Panc1 (cell line): ENCODE data around the gene WNK1. TPM values are rescaled to one million over a fixed set of nuclear protein-coding genes. Genes with fewer than 3 reads are reported as not detected.

ENCODE experiments used
- ATAC-seq: fragments of 200-7000 bp; cut with Tn5 transposase; 2 replicates; pipeline ENCODE4 v1.9.1; 2020; ENCODE audit warnings: mild to moderate bottlenecking, moderate library complexity
- BruUV-seq: library from RNA; stranded (reverse); fragments of 400-500 nt; replicated peaks from 2 replicates; lab custom pipeline; 2021; lab: Mats Ljungman, UMichigan
- CTCF ChIA-PET: fragments of 300-600 bp; sonication (Branson Sonifier 250); formaldehyde crosslinking; loops from one replicate; lab custom pipeline; 2022; ENCODE audit warnings: antibody characterized with exemption; lab: Charles Lee
- POLR2A ChIA-PET: fragments of 300-600 bp; sonication (Branson Sonifier 250); formaldehyde crosslinking; loops from one replicate; lab custom pipeline; 2022; ENCODE audit warnings: antibody characterized with exemption; lab: Charles Lee
- DNase-seq: peaks from one replicate; pipeline ENCODE4 v3.0.0-alpha.2; 2010; ENCODE audit warnings: low read depth, low spot score
- H3K27ac ChIP-seq: 2 replicates; pipeline ENCODE4 v1.5.1; 2011; ENCODE audit warnings: mild to moderate bottlenecking, low read length, inconsistent platforms
- H3K27me3 ChIP-seq: fragments of 200-500 bp; sonication (Bioruptor generic); 2 replicates; pipeline ENCODE4 v1.6.0; 2014; ENCODE audit warnings: low read length, inconsistent platforms; ENCODE audit not compliant: control insufficient read depth, insufficient read depth
- H3K36me3 ChIP-seq: fragments of 200-500 bp; sonication (Bioruptor generic); 2 replicates; pipeline ENCODE4 v1.5.1; 2014; ENCODE audit warnings: inconsistent platforms, mild to moderate bottlenecking, low read length, moderate library complexity; ENCODE audit not compliant: control insufficient read depth, insufficient read depth
- H3K4me1 ChIP-seq: 2 replicates; pipeline ENCODE4 v1.5.1; 2011; ENCODE audit warnings: inconsistent platforms, mild to moderate bottlenecking, low read length, moderate library complexity; ENCODE audit not compliant: control insufficient read depth, insufficient read depth
- H3K4me3 ChIP-seq, 2 experiments: 2 replicates each; pipeline ENCODE4 v1.5.1; 2011 to 2012; ENCODE audit warnings: low read depth in 2 of 2, low read length in 2 of 2, mild to moderate bottlenecking in 2 of 2, inconsistent platforms in 1 of 2, moderate library complexity in 1 of 2
- H3K9me3 ChIP-seq: fragments of 200-500 bp; sonication (Bioruptor generic); 2 replicates; pipeline ENCODE4 v1.5.1; 2014; ENCODE audit warnings: low read depth, mild to moderate bottlenecking, inconsistent platforms, low read length, moderate library complexity; ENCODE audit not compliant: control insufficient read depth, insufficient read depth
- POLR2AphosphoS5 ChIP-seq: IDR thresholded peaks from 2 replicates; pipeline ENCODE4 v1.6.1; 2012; ENCODE audit warnings: mild to moderate bottlenecking, low read depth, low read length, moderate library complexity
- SIN3A ChIP-seq: IDR thresholded peaks from 2 replicates; pipeline ENCODE4 v1.6.1; 2012; ENCODE audit warnings: low read depth, mild to moderate bottlenecking, low read length, moderate library complexity, borderline replicate concordance; ENCODE audit not compliant: insufficient read depth
- TCF7L2 ChIP-seq: IDR thresholded peaks from 2 replicates; pipeline ENCODE4 v1.6.1; 2011; ENCODE audit warnings: mild to moderate bottlenecking, low read depth, low read length, inconsistent platforms
- in situ Hi-C: cut with HindIII; loops from 2 replicates; pipeline ENCODE4 v1.10.0; 2016; ENCODE audit warnings: low sequenced_read_pairs, low pct_unique_long_range_greater_than_20kb
- intact Hi-C: fragments of 100-400 bp; cut with micrococcal nuclease; formaldehyde crosslinking; loops from one replicate; pipeline ENCODE4 v1.10.0; 2022; ENCODE audit not compliant: unreplicated experiment
- total RNA-seq: library from RNA; stranded (reverse); gene quantifications from one replicate; pipeline ENCODE4 v1.2.1, GENCODE V29; 2021; ENCODE audit not compliant: unreplicated experiment
- TF ChIP-seq, protein P1 (sequence below), 2 experiments: IDR thresholded peaks; 2 replicates each; pipeline ENCODE4 v1.6.1; 2011 to 2012; ENCODE audit warnings: low read depth in 2 of 2, control low read depth in 1 of 2, low read length in 1 of 2, mild to moderate bottlenecking in 1 of 2, moderate library complexity in 1 of 2; ENCODE audit not compliant: insufficient read depth in 1 of 2
- TF ChIP-seq, protein P2 (sequence below): fragments of 450-650 bp; IDR thresholded peaks from 2 replicates; pipeline ENCODE4 v1.5.1; 2017; ENCODE audit warnings: mild to moderate bottlenecking

Gene WNK1
- total RNA-seq, 1 experiment from 2014 or later: 181 TPM

DNA sequence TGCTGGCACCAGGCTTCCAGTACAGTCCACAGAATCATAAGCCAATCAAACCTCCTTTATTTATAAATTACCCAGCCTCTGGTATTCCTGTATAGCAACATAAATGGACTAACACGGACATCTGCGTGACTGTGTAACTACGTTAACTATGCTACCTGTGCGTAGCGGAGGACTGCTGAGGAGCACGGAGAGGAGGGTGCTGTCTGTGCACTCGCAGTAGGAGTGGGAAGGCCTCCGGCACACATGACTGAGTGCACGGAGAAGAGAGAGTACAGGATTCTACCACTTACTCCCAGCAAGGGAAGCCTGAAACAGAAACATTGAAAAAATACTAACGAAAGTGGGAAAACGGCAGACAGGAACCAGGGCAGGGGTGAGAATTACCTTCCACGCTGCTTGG lies 174.3 kb downstream of the WNK1 start:
- no peak for DNase-seq
- ChIA-PET POLR2A (no interaction called here), CTCF (interaction anchor here (0.7 kb wide), 1 partner anchor 251 kb away, joined by 3 read pairs; no protein-coding TSS in a partner anchor)
- Histone ChIP-seq H3K4me3 (no peak overlapping the region), H3K9me3 (no peaks in the 10 kb centered on the region), H3K27me3 (no peaks in the 10 kb centered on the region), H3K4me1 (no peaks in the 10 kb centered on the region), H3K36me3 (peaks cover 5% of the 10 kb centered on the region), H3K27ac (no peak overlapping the region)
- intact Hi-C loops (no loop called here), in situ Hi-C loops (no loop called here)
- no TSS peak for BruUV-seq
- ATAC-seq: no peak
- TF ChIP-seq, protein P1, sequence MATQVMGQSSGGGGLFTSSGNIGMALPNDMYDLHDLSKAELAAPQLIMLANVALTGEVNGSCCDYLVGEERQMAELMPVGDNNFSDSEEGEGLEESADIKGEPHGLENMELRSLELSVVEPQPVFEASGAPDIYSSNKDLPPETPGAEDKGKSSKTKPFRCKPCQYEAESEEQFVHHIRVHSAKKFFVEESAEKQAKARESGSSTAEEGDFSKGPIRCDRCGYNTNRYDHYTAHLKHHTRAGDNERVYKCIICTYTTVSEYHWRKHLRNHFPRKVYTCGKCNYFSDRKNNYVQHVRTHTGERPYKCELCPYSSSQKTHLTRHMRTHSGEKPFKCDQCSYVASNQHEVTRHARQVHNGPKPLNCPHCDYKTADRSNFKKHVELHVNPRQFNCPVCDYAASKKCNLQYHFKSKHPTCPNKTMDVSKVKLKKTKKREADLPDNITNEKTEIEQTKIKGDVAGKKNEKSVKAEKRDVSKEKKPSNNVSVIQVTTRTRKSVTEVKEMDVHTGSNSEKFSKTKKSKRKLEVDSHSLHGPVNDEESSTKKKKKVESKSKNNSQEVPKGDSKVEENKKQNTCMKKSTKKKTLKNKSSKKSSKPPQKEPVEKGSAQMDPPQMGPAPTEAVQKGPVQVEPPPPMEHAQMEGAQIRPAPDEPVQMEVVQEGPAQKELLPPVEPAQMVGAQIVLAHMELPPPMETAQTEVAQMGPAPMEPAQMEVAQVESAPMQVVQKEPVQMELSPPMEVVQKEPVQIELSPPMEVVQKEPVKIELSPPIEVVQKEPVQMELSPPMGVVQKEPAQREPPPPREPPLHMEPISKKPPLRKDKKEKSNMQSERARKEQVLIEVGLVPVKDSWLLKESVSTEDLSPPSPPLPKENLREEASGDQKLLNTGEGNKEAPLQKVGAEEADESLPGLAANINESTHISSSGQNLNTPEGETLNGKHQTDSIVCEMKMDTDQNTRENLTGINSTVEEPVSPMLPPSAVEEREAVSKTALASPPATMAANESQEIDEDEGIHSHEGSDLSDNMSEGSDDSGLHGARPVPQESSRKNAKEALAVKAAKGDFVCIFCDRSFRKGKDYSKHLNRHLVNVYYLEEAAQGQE (IDR thresholded peaks at IDR 0.05; ENCODE audit: insufficient read depth in 1 of 2, low read depth in 2 of 2, low read length in 1 of 2): no peak
- no peak for TF ChIP-seq POLR2AphosphoS5
- no peak for TF ChIP-seq SIN3A

DNA sequence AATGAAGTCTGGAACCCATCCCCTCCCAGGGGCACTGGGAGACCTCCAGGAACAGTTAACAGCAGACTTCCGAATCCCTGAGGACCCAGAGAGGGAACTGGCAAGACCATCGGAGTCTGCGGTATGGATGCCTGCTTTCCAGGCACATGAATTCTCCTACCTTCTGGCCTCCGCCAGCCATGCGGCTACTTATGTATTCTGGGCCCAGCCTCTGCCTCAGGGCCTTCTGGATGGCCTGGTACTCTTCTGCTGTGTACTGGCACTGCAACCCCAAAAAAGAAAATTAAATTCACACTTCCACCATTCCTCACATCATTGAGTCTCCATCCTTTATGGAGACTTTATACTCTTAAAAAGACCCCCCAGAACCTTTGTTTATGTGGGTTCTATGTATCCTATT lies 178.7 kb downstream of the WNK1 start:
- peaks cover 5% of the 10 kb centered on the region for H3K36me3 ChIP-seq
- POLR2A ChIA-PET: no interaction called here
- intact Hi-C loops: no loop called here

More for the DNA sequence above, 178.7 kb downstream of the WNK1 start:
- TF ChIP-seq TCF7L2 (no peak), SIN3A (no peak), POLR2AphosphoS5 (no peak)
- TF ChIP-seq, protein P2, sequence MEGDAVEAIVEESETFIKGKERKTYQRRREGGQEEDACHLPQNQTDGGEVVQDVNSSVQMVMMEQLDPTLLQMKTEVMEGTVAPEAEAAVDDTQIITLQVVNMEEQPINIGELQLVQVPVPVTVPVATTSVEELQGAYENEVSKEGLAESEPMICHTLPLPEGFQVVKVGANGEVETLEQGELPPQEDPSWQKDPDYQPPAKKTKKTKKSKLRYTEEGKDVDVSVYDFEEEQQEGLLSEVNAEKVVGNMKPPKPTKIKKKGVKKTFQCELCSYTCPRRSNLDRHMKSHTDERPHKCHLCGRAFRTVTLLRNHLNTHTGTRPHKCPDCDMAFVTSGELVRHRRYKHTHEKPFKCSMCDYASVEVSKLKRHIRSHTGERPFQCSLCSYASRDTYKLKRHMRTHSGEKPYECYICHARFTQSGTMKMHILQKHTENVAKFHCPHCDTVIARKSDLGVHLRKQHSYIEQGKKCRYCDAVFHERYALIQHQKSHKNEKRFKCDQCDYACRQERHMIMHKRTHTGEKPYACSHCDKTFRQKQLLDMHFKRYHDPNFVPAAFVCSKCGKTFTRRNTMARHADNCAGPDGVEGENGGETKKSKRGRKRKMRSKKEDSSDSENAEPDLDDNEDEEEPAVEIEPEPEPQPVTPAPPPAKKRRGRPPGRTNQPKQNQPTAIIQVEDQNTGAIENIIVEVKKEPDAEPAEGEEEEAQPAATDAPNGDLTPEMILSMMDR: no peak
- TF ChIP-seq, protein P1 (IDR thresholded peaks at IDR 0.05; ENCODE audit: insufficient read depth in 1 of 2, low read depth in 2 of 2, low read length in 1 of 2): no peak
- CTCF ChIA-PET: no interaction called here
- no peaks in the 10 kb centered on the region for H3K9me3 ChIP-seq
- in situ Hi-C loops: no loop called here
- DNase-seq (no peak), ATAC-seq (no peak)
- no peaks in the 10 kb centered on the region for H3K27me3 ChIP-seq
- no peak overlapping the region for H3K4me3 ChIP-seq
- BruUV-seq: no TSS peak
- no peak overlapping the region for H3K27ac ChIP-seq
- no peaks in the 10 kb centered on the region for H3K4me1 ChIP-seq
